NCI-H226 (cell line): ENCODE data around the gene ANKRD11.
"Not testable (repeated sequence)": the region's sequence is repeated elsewhere in the genome, so short reads cannot be mapped to it uniquely, and the experiment has no call there.

Experiments used
- DNase-seq: peaks from one replicate; pipeline ENCODE4 v3.0.0-alpha.2; 2015

The ANKRD11 gene

DNA sequence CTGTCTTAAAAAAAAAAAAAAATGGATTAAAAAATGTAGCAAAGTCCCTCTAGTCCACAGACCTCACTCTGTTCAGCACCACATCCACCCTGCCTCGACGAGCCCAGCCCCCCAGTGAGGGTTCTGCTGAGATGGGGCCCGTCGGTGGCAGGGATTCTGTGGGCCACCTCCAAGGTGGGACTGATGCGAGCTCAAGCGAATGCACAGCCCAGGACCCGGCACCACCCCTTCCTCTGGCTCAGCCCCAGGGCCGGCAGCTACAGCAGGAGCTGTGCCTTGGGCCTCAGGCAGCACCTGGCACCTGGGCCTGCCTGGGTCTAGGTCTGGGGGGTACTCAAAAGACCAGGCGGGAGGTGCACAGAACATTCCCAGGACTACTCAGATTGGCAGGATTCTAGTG is 213.3 kb downstream of the ANKRD11 start:
- DNase-seq: no peak

DNA sequence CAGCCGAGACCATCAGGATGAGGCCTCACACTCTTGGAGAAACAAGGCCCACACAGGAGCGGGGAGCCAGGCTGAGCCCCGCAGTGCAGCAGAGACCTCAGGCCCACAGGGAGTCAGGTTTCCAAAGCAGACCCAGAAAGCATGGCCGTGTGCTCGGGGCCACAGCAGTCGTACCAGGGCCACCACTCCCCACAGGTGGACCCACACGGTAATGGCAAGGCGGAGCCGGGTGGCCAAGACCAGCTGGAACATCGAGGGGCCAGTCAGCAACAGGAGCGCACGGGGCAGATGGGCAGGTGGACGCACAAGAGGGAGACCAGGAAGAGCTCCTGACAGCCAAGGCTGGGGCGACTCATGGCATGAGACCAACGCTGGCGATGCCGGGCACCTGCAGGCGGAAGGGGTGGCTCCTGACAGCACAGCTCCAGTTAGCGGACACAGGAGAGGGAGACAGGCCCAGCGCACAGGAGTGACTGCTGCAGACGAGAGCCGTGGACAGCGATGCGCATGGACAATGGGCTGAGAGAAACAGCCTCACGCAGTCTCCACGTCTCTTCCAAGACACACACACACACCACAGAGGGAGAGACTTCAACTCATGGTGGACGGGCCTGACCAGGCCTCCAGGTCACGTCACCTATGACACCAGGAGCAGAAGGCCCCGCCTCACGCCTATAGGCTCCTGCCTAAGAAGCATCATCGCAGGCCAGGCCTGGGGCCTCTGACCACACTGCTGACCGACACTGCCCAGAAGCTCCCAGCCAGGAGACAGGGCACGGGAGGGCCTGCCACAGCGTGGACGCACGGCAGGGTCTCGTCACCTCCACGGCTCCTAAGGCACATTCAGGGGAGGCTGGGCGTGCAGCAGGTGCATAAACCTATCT is 214.3 kb downstream of the ANKRD11 start:
- DNase-seq: no peak

DNA sequence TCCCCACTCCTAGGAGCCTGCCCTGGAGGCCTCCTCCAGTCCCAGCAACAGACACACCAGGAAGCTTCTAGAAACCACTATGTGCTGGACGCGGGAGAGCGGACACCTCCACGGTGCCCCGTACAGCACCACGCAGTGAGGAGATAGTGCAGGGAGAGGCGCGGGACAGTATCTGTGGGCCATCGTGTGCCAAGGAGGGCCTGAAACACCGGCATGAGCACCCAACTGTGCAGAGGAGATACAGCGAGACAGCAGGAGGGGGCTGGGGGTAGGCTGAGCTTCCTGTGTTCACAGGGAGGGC is 215.1 kb downstream of the ANKRD11 start:
- DNase-seq: no peak

DNA sequence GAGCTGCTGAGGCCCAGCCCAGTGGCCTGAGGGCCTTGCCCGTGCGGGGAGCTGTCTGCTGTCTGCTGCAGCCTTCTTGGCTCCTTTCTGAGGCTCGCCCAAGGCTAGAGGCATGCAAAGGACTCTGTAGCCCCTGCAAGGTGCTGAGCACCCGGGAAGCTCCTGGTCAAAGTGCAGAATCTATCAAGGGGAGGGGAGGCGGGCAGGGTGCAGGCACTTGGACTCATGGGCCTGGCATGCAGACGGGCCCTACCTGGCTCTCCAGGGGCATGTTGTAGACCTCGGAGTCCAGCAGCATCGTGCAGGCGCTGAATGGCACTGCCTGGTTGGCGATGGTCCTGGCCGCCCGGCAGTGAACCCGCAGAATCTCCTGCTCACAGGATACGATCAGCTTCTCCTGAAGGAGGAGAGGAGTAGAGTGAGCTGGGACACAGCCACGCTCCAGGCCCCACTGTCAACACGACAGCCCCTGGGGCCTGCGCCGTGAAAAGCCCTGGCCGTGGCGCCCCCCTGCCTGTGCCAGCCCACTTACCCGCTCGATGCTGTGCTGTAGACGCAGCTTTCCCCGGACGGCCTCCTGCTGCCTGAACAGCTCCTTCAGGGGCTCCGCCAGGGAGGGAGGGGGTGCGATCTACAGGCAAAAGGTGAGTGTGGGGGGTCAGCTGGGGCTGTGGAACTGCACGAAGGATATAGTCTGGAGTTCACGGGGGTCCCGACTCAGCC is 215.6 kb downstream of the ANKRD11 start:
- DNase-seq: no peak

GRCh38 chr16:89273741-89274472 is 216.5 kb downstream of the ANKRD11 start:
- no peak for DNase-seq

GRCh38 chr16:89272631-89273030 is 217.7 kb downstream of the ANKRD11 start:
- no peak for DNase-seq

GRCh38 chr16:89270666-89271345 is 219.6 kb downstream of the ANKRD11 start:
- no peak for DNase-seq

DNA sequence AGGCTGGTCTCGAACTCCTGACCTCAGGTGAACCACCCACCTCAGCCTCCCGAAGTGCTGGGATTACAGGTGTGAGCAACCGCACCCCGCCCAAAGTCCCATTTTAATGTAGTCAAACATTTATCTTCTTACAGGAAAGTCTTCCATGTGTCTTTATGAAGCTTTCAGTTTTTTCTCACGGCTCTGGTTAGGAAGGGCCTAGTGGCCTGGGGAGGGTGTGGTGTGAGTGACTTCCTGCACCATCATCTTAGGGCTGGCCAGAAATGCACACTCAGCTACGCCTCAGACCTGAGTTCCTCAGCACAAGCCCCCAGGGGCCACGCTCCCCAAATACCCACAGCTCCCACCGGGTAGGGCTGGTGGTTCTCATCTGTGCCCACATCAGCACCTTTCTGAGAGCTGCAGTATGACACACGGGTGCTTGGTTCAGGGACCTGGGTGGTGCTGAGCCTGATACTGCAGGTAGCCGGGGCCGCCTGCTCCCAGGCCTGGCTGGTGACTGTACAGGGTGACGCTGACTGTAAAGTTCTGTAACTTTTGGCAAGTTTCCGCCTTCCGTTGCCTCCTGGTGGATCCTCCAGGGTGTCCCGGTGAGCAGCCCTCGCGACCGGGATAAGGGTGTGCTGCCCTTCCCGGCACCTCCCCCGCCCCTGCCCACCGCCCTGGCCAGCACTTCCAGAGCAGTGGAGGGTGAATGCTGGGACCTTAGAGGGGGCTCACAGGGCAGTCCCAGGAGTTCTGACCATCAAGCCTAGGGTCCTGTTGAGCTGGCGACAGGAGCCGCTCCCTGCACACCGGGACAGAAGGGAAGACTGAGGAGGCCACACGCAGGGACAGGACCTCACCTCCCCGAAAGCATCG is 220.3 kb downstream of the ANKRD11 start:
- DNase-seq: no peak

- DNase-seq: peak; percentile 63
Measured at GRCh38 chr16:89268987-89269735, 221.2 kb downstream of the ANKRD11 start.

DNA sequence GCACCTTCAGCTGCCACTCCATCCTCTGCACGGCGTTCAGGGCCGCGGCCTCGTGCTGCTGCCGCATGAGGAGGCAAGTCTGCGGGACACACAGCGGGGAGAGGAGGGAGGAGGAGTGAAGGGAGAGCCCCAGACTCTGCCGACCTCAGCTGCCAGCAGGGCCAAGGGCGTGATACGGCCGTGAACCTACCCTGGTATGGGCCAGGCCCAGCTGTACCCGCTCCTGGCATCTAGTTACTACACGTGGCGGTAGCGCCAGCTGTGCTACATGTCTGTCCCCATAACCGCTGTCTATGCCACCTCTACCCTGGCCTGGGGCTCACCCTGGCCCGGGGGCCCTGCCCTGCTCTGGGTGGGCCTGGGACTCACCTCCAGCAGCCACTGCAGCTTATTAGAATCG is 221.8 kb downstream of the ANKRD11 start:
- no peak for DNase-seq

DNA sequence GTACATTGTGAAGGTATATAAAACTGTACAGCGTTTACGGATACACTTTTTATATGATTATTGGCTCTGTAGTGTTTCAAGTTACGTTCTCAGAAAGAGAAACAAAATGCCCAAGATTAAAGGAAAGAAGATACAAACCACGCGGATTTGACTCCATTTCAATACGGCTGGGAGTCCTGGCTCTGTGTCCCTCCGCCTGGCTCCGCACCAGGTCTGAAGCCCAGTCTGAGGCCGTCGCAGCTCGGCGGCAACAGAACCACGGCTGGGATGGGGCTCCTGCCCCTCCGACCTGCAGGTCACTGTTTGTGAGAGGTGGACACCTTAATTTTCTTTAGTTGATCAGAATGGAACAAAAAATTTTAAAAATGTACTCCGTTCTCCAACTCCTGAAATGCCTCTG is 222.6 kb downstream of the ANKRD11 start:
- DNase-seq: not testable (repeated sequence)

DNA sequence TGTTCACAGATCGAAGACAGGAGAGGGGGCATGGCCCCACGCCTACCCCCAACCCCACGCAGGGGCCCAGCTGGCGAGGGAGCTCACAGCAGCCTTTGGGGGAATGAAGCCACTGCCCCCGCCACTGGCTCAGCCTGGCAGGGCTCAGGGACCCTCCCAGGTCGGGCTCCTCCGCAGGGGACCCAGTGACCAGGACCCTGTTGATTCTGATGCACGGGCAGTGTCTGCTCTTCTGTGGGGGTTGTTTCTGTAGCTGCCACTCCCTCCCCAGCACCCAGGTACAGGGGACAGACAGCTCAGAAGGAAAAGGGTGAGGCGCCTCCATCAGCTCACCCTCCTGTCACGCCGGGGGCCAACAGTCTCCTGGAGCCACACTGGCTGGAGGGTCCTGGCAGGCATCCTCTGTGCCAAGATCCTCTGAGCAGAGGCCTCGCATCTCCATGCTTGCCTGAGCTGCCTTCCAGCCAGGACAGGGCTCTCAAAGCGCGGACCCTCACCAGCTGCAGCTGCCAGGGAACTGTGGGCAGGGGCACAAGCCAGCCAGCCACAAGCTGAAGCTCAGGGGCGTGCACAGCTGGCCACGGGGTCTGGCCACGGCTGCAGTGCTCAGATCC is 223.7 kb downstream of the ANKRD11 start:
- DNase-seq: no peak

DNA sequence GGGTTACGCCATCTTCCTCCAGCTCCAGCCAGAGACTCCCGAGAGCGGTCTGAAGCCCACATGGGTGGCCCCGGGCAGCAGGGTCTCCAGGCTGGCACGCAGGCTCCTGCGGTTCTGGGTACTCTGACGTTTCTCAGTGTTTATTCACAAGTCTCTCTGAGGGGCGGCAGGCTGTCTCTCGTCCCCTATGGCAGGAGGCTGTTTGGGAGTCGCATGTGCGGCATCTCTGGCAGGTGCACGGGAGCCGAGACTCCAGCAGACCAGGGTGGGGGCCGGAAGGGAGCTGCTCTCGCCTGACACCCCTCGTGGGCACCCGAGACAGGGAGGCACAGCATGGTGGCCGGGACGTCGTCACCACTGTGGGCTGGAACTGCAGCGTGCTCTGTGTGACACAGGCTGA is 224.7 kb downstream of the ANKRD11 start:
- DNase-seq: no peak

GRCh38 chr16:89264800-89265550 is 225.4 kb downstream of the ANKRD11 start:
- DNase-seq: no peak

GRCh38 chr16:89261691-89262563 is 228.4 kb downstream of the ANKRD11 start:
- no peak for DNase-seq

DNA sequence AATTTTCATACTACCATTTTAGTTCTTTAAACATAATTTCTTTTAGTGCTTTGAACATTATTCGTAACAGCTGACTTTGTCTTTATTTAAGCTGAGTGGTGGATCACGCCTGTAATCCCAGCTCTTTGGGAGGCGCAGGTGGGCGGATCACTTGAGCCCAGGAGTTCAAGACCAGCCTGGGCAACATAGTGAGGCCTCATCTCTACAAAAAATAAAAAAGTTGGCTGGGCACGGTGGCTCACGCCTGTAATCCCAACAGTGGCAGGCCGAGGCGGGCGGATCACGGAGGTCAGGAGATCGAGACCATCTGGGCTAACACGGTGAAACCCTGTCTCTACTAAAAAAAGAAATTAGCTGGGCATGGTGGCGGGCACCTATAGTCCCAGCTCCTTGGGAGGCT is 230.5 kb downstream of the ANKRD11 start:
- not testable (repeated sequence) for DNase-seq

DNA sequence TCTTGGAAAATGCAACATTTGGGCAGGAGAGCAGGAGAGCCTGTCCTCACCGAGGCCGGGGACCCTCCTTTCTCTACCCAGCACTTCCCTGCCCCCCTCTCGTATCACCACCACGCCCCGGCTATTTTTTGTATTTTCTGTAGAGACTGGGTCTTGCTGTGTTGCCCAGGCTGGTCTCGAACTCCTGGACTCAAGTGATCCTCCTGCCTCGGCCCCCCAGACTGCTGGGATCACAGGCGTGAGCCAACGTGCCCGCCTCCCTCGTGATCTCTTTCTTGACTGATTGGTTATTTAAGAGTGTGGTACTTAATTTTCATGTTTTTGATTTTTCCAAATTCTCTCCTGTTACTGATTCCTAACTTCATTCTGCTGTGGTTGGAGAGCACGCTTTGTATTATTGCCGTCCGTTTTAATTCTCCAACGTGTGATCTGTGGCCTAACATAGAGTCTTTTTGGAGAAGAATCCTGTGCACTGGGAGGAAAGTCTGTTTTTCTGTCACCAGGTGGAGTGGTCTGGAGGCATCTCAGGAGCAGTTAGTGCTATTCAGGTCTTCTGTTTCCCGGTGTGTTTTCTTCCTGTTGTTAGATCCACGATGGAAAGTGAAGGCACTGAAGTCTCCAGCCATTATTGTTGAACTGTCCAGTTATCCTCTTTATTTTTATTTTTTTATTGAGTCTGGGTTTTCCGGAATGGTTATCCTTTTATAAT is 232.4 kb downstream of the ANKRD11 start:
- no peak for DNase-seq

DNA sequence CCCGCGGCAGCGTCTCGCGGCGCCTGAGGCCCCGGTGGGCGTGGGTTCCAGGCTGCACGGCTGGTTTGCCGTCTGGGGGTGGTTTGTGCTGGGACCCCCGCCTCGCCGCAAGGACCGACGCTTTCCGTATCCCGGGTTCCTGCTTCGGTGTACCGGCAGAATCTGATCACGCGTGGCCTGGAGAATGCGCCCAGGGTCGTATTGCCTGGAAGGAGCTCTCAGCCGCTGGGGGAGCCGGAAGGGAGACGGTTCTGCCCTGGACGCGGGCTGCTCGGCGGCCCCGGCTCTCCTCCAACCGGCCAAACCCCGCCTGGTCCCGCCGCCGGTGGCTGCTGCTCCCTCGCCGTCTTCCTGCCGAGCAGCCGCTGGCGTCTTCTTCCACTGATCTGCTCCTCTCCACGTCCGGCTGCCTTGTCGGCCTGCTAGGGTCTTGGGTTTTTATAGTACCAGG is 233.1 kb downstream of the ANKRD11 start:
- DNase-seq: no peak
